ENCODE data around the gene ATL2.
A peak's percentile ranks its signal among the peaks of the same experiment; 100 is the strongest.
"Not testable (repeated sequence)": the region's sequence is repeated elsewhere in the genome, so short reads cannot be mapped to it uniquely, and the experiment has no call there.

Gene ATL2

DNA sequence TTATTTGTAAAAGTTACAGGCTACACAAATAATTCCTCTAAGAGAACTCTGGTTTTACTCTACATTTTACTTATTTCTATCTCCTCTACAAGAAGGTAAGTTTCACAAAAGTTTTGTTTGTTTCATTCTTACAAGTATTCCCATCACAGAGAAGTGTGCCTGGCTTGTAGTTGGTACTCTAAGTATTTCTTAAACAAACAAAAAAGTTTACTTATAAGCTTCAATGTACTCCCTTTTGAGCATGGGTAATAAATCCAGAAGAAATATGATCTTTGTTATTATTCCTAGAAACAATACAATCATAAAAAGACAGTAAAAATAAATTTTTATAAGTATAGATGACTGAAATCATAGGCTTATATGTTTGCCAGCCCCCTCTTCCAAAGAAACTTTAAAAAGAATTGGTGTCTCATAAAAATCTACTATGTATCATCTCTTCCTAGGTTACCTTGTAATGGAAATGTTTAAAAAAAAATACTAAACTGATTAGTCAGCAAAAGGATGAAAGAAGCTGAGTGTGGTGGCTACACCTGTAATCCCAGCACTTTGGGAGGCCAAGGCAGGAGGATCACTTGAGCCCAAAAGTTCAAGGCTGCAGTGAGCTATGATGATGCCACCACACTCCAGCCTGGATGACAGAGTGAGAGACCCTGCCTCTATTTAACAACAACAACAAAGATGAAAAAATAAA, 54.7 kb downstream of the ATL2 start:
- DNase-seq = no peak

GRCh38 chr2:38319240-38319639, 57.8 kb downstream of the ATL2 start:
- DNase-seq = not testable (repeated sequence)

- no peak for DNase-seq
These were observed 59.3 kb downstream of the ATL2 start for GRCh38 chr2:38317725-38318124.

DNA sequence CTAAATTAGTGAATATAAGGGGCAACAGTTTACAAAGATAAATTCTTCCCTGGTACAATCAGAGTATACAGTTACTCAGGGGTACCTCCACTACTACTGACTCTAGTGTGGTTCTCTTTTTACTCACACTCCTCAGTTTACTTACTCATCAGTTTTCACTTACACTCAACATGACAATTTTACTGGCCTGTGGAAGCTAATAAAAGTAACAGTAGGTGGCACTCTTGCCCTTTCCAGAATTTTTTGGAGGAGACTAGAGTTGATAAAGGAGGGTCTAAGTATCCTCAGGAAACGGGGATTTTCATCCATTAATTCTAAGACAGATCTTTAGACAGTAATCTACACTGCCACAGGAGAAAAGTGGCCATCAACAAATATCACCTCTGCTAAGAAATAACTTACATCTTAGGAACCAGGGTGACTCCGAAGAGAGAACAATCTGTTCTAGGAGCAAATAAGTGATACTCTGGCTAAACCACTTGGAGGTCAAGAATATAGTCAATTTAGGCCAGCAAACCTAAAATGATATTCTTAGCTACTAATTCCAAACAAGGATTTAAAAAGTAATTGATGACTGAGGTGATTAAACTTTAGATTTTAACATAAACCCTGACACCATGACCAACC, 61.3 kb downstream of the ATL2 start:
- DNase-seq = peak; percentile 2 to 30

- DNase-seq = no peak
These were observed 68.3 kb downstream of the ATL2 start for GRCh38 chr2:38308821-38309220.

DNA sequence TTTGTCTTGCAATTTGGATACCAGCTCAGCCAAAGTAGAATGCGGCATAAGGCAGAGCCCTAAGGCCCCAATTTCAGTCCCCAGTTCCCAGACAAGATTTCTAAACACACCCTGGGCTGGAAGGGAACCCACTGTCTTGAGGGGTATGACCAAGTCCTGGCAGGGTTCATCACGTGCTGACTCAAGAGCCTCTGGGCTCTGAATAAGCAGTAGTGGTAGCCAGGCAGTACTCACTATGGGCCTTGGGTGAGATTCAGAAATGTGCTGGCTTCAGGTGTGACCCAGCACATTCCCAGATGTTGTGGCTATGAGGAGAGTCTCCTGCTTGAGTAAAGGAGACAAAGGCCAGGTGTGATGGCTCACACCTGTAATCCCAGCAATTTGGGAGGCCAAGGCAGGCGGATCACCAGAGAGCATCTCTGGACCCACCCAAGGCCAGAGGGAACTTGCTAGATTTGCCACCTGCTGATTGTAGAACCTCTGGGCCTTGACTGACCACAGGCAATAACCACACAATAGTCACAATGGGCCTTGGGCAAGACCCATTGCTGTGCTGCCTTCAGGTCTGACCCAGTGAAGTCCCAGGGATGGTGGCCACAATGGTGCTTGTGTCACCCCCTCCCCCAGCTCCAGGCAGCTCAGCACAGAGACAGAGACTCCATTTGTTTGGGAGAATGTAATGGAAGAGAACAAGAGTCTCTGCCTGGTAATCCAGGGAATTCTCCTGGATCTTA, 74.9 kb downstream of the ATL2 start:
- no peak for DNase-seq

DNA sequence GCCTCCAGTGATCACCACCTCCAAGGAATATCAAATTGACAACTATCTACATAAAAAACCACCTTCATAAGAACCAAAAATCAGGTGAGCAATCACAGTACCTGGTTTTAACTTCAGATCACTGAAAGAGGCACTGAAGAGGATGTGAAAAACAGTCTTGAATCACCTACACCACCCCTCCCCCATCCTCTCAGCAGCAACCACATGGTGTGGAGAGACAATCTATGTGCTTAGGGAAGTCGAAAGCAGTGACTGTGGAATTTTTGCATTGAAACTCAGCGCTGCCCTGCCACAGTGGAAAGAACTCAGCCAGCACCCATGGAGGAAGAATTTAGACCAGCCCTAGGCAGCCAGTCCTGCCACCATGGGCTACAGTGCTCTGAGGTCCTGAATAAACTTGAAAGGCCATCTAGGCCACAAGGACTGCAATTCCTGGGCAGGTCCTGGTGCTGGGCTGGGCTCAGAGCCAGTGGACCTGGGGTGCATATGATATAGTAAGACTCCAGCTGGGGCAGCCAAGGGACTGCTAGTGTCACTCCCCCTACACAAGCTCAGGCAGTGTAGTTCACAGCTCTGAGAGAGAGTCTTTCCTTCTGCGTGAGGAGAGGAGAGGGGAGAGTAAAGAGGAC, 75.6 kb downstream of the ATL2 start:
- DNase-seq = no peak

- no peak for DNase-seq
These were observed 78.5 kb downstream of the ATL2 start for GRCh38 chr2:38298539-38298938.

DNA sequence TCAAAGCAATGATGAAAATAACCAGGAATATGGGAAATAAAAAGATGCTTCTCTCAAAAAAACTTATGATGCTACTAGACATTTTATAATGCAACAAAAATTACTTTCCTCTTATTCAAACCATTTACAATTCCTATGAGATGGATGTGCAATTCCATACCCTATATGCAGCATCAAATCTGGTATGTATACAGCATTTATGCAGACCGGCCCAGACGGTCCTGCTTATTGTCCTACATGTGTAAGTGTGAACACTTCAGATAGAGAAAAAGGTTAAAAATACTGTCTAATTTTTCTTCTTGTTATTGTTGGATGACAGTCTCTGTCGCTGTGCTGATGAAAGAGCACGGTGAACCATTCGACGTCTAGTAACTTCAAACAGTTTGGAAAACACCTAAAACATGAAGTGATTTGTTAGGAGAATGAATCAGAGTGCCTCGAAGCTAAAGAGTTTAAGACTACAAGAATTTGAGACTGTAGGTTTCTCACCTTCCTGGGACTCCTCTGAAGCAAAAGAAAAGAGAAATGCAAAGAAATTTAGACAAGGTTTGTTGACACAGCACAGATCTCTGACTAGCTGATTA, 80.8 kb downstream of the ATL2 start:
- no peak for DNase-seq

GRCh38 chr2:38294597-38294996, 82.5 kb downstream of the ATL2 start:
- DNase-seq = no peak

DNA sequence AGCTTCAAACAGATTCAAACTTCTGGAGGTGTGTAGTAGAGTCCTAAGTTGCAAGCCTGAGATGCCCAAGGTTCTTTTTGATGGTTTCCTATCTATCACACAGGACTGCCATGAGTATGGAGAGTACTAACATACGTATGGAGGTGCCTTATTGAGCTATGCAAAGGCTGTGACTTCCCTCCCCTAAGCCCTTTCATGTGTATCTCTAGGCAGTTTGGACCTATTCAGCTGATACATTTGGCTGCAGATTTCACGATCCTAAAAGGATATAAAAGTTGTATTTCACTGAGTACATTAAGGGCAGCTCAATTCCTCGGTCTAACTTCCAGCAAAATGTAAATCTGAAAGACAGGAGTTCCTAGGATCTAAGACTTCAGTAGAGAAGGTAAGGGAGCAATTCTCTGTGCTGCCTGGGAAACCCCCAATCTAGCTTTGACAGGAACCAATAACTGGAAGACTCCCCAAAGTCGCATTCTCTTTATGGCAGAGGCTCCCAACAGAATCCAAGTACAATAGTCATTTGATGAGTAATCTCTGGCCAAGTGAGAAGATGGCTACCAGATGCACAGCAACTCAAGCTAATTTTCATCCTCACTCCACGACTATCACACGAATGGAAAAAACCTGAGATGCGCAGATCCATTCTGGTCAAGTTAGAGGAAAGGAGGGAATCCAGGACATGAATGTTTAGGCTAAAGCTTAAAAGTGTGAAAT, 83.8 kb downstream of the ATL2 start:
- no peak for DNase-seq

- no peak for DNase-seq
These were observed 86.7 kb downstream of the ATL2 start for GRCh38 chr2:38290332-38290731.

GRCh38 chr2:38284971-38285370, 92.1 kb downstream of the ATL2 start:
- DNase-seq = no peak

DNA sequence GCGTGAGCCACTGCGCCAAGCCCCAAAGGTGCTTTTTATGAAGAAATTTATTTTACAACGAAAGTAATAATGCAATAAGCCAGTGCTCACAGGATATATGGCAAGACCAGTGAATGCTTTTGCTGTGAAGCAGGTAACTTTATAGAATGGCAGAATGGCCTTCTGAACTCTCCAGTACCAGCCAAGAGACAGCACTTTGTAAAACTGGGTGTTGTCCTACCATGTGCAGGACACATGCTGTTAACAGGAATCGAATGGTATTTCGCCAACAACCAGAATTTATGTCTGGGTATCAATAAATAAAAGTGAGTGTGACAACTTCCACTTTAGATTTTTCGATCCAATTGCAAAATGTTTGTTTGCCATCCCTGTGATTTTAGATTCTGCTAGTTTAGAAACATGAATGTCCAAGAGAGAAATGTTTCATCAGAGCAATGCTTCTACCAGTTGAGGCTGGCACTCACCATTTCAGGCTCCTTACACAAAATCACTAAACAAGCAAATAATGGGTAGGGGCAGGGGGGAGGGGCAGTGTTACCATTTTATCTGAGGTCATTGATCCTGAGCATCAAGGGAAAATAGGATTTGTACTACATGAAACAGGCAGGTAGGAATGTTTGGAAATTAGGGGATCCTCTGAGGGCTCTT, 95.9 kb downstream of the ATL2 start:
- DNase-seq = no peak

DNA sequence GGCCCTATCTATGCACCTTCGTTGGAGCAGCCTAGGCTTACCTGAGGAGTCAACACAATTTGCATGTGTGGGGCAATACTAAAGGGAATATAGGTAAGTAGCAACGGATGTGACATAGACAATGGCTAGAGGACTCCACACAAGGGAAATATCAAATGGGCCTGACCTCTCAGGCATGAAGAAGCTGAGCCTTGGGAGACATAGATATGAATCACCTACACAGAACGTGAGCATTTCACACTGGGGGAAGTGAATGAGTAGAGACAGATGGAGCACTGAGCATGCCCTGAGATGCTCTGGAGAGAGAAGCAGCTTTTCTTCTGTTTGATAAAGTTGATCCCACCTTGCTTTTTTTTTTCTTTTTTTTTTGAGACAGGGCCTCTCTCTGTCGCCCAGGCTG, 97.9 kb downstream of the ATL2 start:
- DNase-seq = no peak

DNA sequence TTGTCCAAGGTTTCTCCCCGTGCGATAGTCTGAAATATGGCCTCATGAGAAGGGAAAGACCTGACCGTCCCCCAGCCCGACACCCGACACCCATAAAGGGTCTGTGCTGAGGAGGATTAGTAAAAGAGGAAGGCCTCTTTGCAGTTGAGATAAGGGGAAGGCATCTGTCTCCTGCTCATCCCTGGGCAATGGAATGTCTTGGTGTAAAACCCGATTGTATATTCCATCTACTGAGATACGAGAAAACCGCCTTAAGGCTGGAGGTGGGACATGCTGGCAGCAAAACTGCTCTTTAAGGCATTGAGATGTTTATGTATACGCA, 99.0 kb downstream of the ATL2 start:
- DNase-seq = not testable (repeated sequence)

GRCh38 chr2:38277245-38278116, 99.6 kb downstream of the ATL2 start:
- no peak for DNase-seq

- peak in 1 of 2 experiments; percentile 25 for DNase-seq
These were observed 102.5 kb downstream of the ATL2 start for GRCh38 chr2:38274286-38275276.

DNA sequence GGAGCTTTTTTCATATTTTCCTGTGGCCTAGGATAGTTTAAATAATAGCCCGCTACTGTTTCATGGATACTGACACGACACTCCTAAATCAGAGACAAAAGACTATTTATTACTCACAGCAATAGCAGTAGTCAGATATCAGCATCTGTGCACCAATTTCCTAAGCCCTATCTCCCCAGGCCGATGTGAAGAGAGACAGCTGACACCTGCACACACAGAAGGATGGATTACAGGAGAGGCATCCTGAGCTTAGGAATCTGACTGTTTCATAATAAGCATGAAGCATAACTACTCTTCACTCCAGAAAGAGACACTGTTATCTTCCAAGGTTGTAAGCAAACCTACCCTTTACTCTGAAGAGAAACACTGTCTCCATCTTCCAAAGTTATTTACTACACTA, 105.4 kb downstream of the ATL2 start:
- no peak for DNase-seq

DNA sequence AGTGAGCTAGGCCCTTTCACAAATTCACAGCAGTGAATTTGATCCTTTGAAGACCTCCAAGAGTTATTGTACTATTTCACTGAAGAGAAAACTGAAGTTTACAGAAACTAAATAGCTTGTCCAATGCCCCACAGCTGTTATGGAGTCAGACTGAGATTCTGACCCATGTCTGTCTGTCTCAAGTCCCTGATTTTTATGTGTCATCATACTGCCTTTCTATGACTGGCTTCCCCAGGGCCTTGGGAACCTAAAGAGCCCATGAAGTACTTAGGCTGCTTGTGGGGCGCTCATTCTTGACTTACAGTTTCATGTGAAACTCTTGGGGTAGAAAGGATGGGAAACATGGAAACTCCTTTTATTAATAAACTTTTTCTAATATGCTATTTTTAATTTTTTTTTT, 107.7 kb downstream of the ATL2 start:
- DNase-seq = no peak
